IMR-90 (cell line): Measurements from ENCODE around the gene RPL15. TPM values are rescaled to one million over a fixed set of nuclear protein-coding genes. Genes with fewer than 3 reads are reported as not detected.

Source experiments
- ATAC-seq: fragments of 200-7000 bp; cut with Tn5 transposase; 2 replicates; pipeline ENCODE4 v1.9.1; 2020; ENCODE audit warnings: low read depth, mild to moderate bottlenecking, moderate library complexity
- BruUV-seq: library from RNA; stranded (reverse); fragments of 400-500 nt; replicated peaks from 2 replicates; lab custom pipeline; 2021; lab: Mats Ljungman, UMichigan
- CTCF ChIA-PET: fragments of 300-600 bp; formaldehyde crosslinking; extraction: SDS; loops from one replicate; lab custom pipeline; 2021; ENCODE audit warnings: antibody characterized with exemption; lab: Yijun Ruan, JAX
- POLR2A ChIA-PET: fragments of 300-600 bp; sonication (Branson Sonifier 250); formaldehyde crosslinking; loops from one replicate; lab custom pipeline; 2022; ENCODE audit warnings: antibody characterized with exemption; ENCODE audit not compliant: unreplicated experiment; lab: Charles Lee
- DNase-seq: peaks from one replicate; pipeline ENCODE4 v3.0.0; 2013
- H2AFZ ChIP-seq: replicated peaks from 2 replicates; pipeline ENCODE3; 2013; ENCODE audit warnings: low read length, mild to moderate bottlenecking; ENCODE audit not compliant: poor library complexity
- H2AK5ac ChIP-seq: 2 replicates; pipeline ENCODE4 v1.6.1; 2013; ENCODE audit warnings: low read depth, low read length, inconsistent platforms
- H2AK9ac ChIP-seq: replicated peaks from 2 replicates; pipeline ENCODE3; 2013; ENCODE audit warnings: mild to moderate bottlenecking, low read depth, low read length, moderate library complexity; ENCODE audit not compliant: poor library complexity
- H2BK120ac ChIP-seq: 2 replicates; pipeline ENCODE4 v1.6.1; 2013; ENCODE audit warnings: low read depth, low read length, inconsistent platforms
- H2BK15ac ChIP-seq: 3 replicates; pipeline ENCODE4 v1.6.1; 2013; ENCODE audit warnings: low read depth, low read length, inconsistent platforms
- H2BK20ac ChIP-seq: 2 replicates; pipeline ENCODE4 v1.6.1; 2013; ENCODE audit warnings: low read depth, mild to moderate bottlenecking, inconsistent platforms, low read length, moderate library complexity
- H2BK5ac ChIP-seq: 2 replicates; pipeline ENCODE4 v1.6.1; 2013; ENCODE audit warnings: mild to moderate bottlenecking, low read depth, low read length, inconsistent platforms; ENCODE audit not compliant: poor library complexity, severe bottlenecking
- H3K14ac ChIP-seq: replicated peaks from 2 replicates; pipeline ENCODE4 v1.6.1; 2013; ENCODE audit warnings: low read depth, low read length, inconsistent platforms
- H3K18ac ChIP-seq: 2 replicates; pipeline ENCODE4 v1.6.1; 2013; ENCODE audit warnings: low read depth, low read length, control low read depth
- H3K23ac ChIP-seq: 2 replicates; pipeline ENCODE4 v1.6.1; 2013; ENCODE audit warnings: low read depth, low read length, inconsistent platforms
- H3K27ac ChIP-seq: 2 replicates; pipeline ENCODE4 v1.5.1; 2013; ENCODE audit warnings: mild to moderate bottlenecking, control low read depth, low read length; ENCODE audit not compliant: insufficient read depth
- H3K27me3 ChIP-seq: 2 replicates; pipeline ENCODE4 v1.6.1; 2013; ENCODE audit warnings: low read length; ENCODE audit not compliant: control insufficient read depth, insufficient read depth
- H3K36me3 ChIP-seq: 2 replicates; pipeline ENCODE4 v1.6.1; 2013; ENCODE audit warnings: low read length, mixed read lengths; ENCODE audit not compliant: control insufficient read depth, insufficient read depth
- H3K4ac ChIP-seq: 2 replicates; pipeline ENCODE4 v1.6.1; 2013; ENCODE audit warnings: low read depth, low read length, inconsistent platforms
- H3K4me1 ChIP-seq: 2 replicates; pipeline ENCODE4 v1.6.1; 2013; ENCODE audit warnings: low read length, mixed read lengths; ENCODE audit not compliant: control insufficient read depth, insufficient read depth
- H3K4me2 ChIP-seq: 2 replicates; pipeline ENCODE4 v1.6.1; 2013; ENCODE audit warnings: low read depth, mild to moderate bottlenecking, control low read depth, low read length, moderate library complexity
- H3K4me3 ChIP-seq: 2 replicates; pipeline ENCODE4 v1.5.1; 2013; ENCODE audit warnings: low read depth, mild to moderate bottlenecking, control low read depth, low read length, moderate library complexity; ENCODE audit not compliant: insufficient read depth
- H3K56ac ChIP-seq: 2 replicates; pipeline ENCODE4 v1.6.1; 2013; ENCODE audit warnings: low read length, inconsistent platforms; ENCODE audit not compliant: insufficient read depth; ENCODE audit errors: extremely low read depth
- H3K79me1 ChIP-seq, 2 experiments: 2 replicates each; pipeline ENCODE4 v1.6.1; 2013; ENCODE audit warnings: low read length in 2 of 2, inconsistent platforms in 1 of 2, low read depth in 1 of 2
- H3K9ac ChIP-seq: 2 replicates; pipeline ENCODE4 v1.6.1; 2013; ENCODE audit warnings: low read depth, low read length, control low read depth
- H3K9me1 ChIP-seq: 2 replicates; pipeline ENCODE4 v1.6.1; 2013; ENCODE audit warnings: low read length, inconsistent platforms; ENCODE audit not compliant: insufficient read depth
- H3K9me3 ChIP-seq: 2 replicates; pipeline ENCODE4 v1.6.1; 2013; ENCODE audit warnings: low read length; ENCODE audit not compliant: control insufficient read depth, insufficient read depth
- H4K20me1 ChIP-seq: 2 replicates; pipeline ENCODE4 v1.6.1; 2013; ENCODE audit warnings: low read length, inconsistent platforms; ENCODE audit not compliant: insufficient read depth
- H4K5ac ChIP-seq: 2 replicates; pipeline ENCODE4 v1.6.1; 2013; ENCODE audit warnings: mild to moderate bottlenecking, low read depth, low read length, control low read depth
- H4K8ac ChIP-seq, 2 experiments: 2 replicates each; pipeline ENCODE4 v1.6.1; 2013; ENCODE audit warnings: low read depth in 2 of 2, low read length in 2 of 2, control low read depth in 1 of 2, inconsistent platforms in 1 of 2
- H4K91ac ChIP-seq: 2 replicates; pipeline ENCODE4 v1.6.1; 2013; ENCODE audit warnings: low read depth, low read length, inconsistent platforms; ENCODE audit not compliant: insufficient read depth
- CTCF ChIP-seq: conservative IDR thresholded peaks from 2 replicates; pipeline ENCODE4 v1.5.1; 2012; ENCODE audit warnings: mild to moderate bottlenecking, low read depth, low read length, improper control_type of control experiment
- FOS ChIP-seq: fragments of 150-350 bp; IDR thresholded peaks from 2 replicates; pipeline ENCODE4 v1.6.1; 2016; ENCODE audit warnings: low read depth, low read length
- MAFK ChIP-seq: IDR thresholded peaks from 2 replicates; pipeline ENCODE4 v1.6.1; 2012; ENCODE audit warnings: low read depth, low read length, improper control_type of control experiment
- NFE2L2 ChIP-seq: fragments of 150-350 bp; IDR thresholded peaks from 2 replicates; pipeline ENCODE4 v1.6.1; 2016; ENCODE audit warnings: low read depth, mild to moderate bottlenecking, low read length
- POLR2A ChIP-seq: IDR thresholded peaks from 2 replicates; pipeline ENCODE4 v1.6.1; 2012; ENCODE audit warnings: mild to moderate bottlenecking, low read depth, low read length
- RAD21 ChIP-seq: IDR thresholded peaks from 2 replicates; pipeline ENCODE4 v1.6.1; 2012; ENCODE audit warnings: low read length, improper control_type of control experiment
- RFX5 ChIP-seq: IDR thresholded peaks from 2 replicates; pipeline ENCODE4 v1.8.0; 2012; ENCODE audit warnings: low read depth, mild to moderate bottlenecking, low read length, moderate library complexity
- WGBS, 2 experiments: methylation state at CpG; one replicate each; pipeline versions ENCODE4 v1.1.5 to v1.1.7; 2013; ENCODE audit warnings: missing lambda C conversion rate in 2 of 2; ENCODE audit not compliant: insufficient read length in 1 of 2; ENCODE audit errors: extremely low coverage in 2 of 2; 5-methylcytosine and 5-hydroxymethylcytosine counted together
- dilution Hi-C: fragments of 300-500 bp; cut with HindIII; formaldehyde crosslinking; loops from one replicate; pipeline ENCODE4 v1.14.3; 2018; ENCODE audit warnings: low sequenced_read_pairs; ENCODE audit not compliant: unreplicated experiment
- in situ Hi-C: fragments of 300-500 bp; cut with MboI; formaldehyde crosslinking; loops from 3 replicates; pipeline ENCODE4 v1.14.3; 2019; ENCODE audit warnings: low sequenced_read_pairs, inconsistent platforms, mixed read lengths
- intact Hi-C: fragments of 100-400 bp; cut with micrococcal nuclease; formaldehyde crosslinking; loops from 2 replicates; pipeline ENCODE4 v1.10.0; 2022
- polyA plus RNA-seq, 3 experiments: library from polyadenylated mRNA; depleted of rRNA; stranded (reverse); fragments of >200 nt; gene quantifications; 2 replicates each; pipeline ENCODE4 v1.2.3, GENCODE V29; 2012; ENCODE audit warnings: low replicate concordance in 1 of 3
- total RNA-seq: library from RNA; depleted of rRNA; stranded (reverse); fragments of >200 nt; gene quantifications from 2 replicates; pipeline ENCODE4 v1.2.3, GENCODE V29; 2012

The RPL15 gene
- total and polyA plus RNA-seq, 2 of the 4 experiments (the other 2 are of a cell fraction): 1,419 to 4,701 TPM

- Histone ChIP-seq H2AK5ac (no peak overlapping the region), H4K8ac (no peak overlapping the region), H3K79me1 (peaks cover 23 to 60% of the 10 kb centered on the region in 2 experiments), H4K20me1 (peaks cover 8% of the 10 kb centered on the region; the same call in 1 of the 2 replicates), H2BK15ac (no peak overlapping the region), H2AK9ac (no peak overlapping the region), H3K4ac (no peak overlapping the region), H3K27ac (no peak overlapping the region), H2BK120ac (no peak overlapping the region), H4K91ac (no peak overlapping the region), H3K4me2 (no peak overlapping the region), H3K23ac (no peak overlapping the region), H2AFZ (no peak overlapping the region), H3K9me3 (no peaks in the 10 kb centered on the region), H3K9me1 (peaks cover 14% of the 10 kb centered on the region), H4K5ac (peak overlapping the region; percentile 62; the same call in 1 of the 2 replicates), H3K9ac (no peak overlapping the region), H3K4me1 (peaks cover 8% of the 10 kb centered on the region), H3K18ac (no peak overlapping the region), H2BK5ac (no peak overlapping the region), H3K36me3 (peaks cover 21% of the 10 kb centered on the region), H3K14ac (no peak overlapping the region), H2BK20ac (no peak overlapping the region), H3K4me3 (no peak overlapping the region), H3K27me3 (no peaks in the 10 kb centered on the region), H3K56ac (no peak overlapping the region)
- in situ Hi-C loops (no loop called here), intact Hi-C loops (no loop called here), dilution Hi-C loops (no loop called here)
- CTCF ChIA-PET: no interaction called here
- DNase-seq (peak; percentile 32), ATAC-seq (no peak)
- WGBS, 2 experiments: no CpG with 5 or more reads among the region's 3 CpGs
- BruUV-seq: no TSS peak
- POLR2A ChIA-PET: no interaction called here
- TF ChIP-seq RFX5 (no peak), FOS (no peak), CTCF (no peak), POLR2A (no peak), RAD21 (no peak), MAFK (no peak), NFE2L2 (no peak)
Measured at GRCh38 chr3:23964537-23965235, 47.8 kb downstream of the RPL15 start.
